Measurements from ENCODE around the gene TNFAIP8.

Gene TNFAIP8

DNA sequence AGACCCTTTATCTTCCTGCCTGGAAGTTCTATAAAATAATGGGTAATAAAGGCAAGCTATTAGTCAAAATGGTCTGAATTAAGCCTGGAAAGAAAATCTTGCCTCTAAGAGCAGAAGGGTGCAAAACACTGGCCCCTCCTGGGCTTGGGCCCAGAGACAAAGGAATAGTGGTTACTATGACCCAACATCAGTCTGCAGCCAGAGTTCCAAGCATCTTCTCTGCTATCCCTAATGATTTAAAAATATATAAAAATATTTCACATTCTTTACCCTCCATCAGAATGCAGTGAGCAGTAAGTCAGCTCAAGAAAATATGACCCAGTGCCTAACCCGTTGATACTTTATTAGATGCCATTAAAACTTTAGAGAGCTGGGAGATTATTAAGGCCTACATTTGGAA, 14.7 kb downstream of the TNFAIP8 start:
- no peak for DNase-seq (ENCODE audit: low read depth)

DNA sequence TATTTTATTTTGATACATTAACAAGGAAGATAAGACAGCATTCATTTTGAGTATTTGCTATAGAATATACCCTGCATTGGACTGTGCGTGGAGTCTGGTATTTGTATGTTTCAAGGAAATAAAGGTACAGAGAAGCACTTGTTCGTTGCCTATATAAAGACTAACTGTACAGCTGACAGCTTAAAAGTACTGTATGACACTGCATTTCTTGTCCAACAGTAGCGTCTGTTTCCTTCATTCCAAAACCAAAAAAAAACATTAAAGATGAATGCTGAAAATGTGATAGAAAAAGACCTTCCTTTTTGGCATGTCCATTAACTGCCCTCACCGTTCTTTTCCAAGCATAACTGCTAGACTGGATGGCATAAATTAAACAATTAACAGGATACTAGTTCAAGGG, 15.3 kb downstream of the TNFAIP8 start:
- no peak for DNase-seq (ENCODE audit: low read depth)

DNA sequence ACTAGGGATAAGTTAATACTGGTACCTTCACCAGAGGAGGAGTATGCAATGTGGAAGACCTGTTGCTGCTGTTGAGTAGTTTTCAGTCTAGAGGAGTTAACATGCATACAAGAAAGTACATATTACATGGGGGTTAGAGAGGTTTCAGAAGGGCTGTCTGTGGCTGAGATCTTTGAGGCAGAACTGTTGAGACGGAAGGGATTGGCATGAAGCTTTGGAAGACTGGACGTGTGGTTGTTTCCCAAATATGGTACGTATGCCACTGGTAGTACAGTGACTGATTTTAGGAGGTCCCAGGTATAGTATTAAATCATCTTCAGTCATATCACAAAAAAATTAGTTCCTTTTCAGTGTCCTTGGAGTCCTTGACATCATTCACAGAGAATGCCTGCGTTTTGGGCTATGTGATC, 17.6 kb downstream of the TNFAIP8 start:
- DNase-seq (ENCODE audit: low read depth) = no peak

DNA sequence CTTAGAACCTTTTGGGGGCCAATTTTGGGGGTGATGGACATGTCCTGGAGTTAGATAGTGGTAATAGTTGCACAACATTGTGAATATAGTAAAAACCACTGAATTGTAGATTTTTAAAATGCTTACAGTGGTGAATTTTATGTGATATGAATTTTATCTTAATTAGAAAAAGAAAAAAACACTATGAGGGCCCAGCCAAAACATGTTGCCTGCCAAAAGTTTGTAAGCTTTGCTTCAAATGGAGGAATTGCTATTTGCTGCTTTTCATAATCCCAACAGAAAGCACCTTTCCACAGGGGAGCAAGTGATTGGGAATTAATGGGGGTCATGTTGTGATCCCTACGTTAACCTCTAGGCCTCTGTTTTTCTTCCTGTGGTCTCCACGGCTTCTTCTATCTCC, 19.1 kb downstream of the TNFAIP8 start:
- DNase-seq (ENCODE audit: low read depth) = no peak

DNA sequence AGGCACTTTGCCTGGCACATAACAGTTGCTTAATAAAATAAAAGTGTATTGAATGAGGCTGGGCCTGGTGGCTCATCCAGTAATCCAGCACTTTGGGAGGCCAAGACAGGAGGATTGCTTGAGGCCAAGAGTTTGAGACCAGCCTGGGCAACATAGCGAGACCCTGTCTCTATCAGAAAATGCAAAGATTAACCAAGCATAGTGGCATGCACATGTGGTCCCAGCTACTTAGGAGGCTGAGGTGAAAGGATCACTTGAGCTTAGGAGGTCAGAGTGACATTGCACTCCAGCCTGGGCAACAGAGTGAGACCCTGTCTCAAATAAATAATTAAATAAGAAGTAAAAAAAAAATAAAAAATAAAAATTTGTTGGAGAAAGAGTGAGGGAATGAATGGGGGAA, 21.2 kb downstream of the TNFAIP8 start:
- no peak for DNase-seq (ENCODE audit: low read depth)

DNA sequence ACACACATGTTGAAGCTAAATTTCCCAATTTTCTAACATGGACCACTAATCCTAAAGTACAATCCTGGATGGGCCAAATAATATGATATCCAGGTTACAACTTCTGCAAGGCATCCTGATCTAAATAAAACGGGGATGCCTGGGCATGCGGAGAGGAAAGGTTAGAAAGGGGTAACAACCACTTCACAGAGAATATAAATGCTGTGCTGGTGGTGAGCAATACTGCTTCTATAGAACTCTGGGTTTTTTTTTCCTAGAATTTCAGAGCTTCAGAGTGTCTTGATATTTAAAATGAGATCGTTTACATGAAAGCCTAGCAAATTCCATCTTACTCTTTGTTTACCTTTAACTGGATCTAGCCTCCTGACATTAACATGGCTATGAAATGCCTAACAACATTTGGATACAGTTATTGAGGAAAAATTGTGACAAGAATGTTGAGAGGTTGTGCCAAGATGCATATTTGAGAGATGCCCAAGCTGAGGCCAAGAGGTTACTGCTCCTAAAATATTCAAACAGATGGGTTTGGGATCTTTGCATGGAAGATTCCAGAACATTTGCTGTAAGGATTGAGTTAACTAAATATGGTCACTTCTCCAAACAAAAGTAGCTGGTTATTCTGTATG, 22.4 kb downstream of the TNFAIP8 start:
- peak; percentile 65 for DNase-seq (ENCODE audit: low read depth)

DNA sequence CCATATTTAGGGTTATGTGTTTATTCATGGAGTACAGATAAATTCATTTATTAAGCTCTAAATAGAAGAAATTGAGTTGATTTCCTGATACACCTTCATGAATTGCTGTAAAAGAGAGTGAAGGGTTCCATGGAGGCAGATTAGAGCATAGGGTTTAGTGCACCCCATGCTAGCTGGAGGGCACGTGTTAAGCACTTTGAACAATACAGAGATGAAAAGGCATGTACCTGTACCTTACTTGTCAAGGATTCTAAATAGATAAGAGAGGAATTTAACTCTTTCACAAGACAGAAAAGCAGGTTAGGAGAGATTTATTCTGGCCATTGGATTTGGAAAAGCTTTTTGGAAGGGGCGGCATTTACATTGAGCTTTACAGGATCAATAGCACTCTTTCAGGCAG, 23.3 kb downstream of the TNFAIP8 start:
- no peak for DNase-seq (ENCODE audit: low read depth)

DNA sequence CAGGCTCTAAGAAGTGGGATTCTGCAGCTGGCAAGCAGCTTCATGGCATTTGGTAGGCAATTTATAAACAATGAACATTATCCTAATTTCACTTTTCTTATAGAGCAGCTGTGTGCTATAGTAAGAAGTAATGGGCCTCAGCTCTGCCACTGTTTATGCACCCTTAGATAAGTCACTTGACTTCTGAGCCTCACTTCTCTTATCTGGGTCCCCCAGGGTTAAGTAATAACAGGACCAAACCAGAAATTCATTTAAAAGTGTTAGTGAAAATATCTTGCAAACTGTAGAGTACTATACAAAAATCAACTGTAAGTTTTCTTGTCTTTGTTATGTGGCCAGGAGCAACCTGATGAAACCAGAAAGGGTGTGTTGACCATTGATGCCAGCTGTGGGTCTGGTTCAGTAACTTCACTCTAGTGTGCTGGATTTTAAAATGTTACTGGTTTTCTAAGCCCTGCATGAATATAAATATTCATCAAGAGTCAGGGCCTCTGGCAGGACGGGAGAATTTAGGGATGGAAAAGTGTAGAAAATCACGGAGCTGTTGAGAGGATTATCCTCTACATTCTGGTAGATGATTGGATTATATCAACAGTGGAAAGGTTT, 24.2 kb downstream of the TNFAIP8 start:
- DNase-seq (ENCODE audit: low read depth) = no peak

DNA sequence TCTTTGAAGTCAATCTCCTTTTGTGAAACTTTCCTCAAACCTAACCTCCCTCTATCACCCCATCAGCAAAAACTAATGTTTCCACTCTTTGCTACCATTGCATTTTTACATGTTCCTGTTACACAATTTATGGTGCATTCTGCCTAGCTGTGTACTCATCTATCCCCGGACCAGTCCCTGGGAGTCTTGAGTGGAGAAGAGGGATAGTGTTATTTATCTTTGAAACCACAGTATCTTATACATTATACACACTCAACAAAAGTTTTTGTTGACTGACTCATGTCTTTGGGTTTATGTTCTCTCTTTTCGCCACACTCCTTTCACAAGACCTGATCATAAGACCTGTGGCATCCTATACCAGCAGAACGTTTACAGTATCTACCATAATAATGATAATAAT, 26.4 kb downstream of the TNFAIP8 start:
- DNase-seq (ENCODE audit: low read depth) = no peak

DNA sequence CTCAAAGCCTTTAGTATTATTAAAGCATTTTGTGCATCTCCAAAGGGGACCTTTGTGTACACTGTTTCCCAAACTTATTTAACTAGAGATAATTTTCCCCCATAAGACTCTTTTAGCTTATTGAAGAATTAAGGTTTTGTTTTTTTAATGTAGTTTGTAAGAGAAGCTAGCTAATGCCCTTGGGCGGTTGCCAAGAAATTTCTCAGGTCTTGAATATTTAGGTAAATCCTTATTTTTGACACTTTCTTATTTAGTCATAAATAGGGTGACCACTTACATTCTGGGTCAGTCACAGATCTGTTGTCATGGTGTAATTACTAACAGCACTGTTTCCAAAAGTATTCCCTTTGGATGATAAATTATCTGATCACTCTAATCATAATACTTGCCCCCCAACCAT, 27.2 kb downstream of the TNFAIP8 start:
- no peak for DNase-seq (ENCODE audit: low read depth)

DNA sequence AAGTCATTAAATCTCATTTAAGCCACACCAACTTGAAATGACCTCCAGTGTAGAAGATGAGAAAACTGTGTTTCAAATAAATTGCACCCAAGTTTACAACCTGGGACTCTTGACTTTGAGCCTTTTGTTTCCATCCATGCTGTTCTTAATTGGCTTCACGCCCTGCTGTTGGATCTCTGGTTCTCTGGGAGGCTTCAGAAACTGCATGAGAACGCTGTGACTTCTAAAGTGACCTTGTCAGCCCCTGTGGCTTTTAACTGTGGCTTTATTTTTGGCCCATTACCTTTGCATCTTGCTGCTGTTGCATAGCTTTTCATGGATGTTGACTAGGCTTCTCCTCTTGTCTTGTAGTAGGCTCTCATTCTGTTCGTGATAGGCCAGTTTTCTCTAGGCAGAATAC, 29.3 kb downstream of the TNFAIP8 start:
- DNase-seq (ENCODE audit: low read depth) = no peak

DNA sequence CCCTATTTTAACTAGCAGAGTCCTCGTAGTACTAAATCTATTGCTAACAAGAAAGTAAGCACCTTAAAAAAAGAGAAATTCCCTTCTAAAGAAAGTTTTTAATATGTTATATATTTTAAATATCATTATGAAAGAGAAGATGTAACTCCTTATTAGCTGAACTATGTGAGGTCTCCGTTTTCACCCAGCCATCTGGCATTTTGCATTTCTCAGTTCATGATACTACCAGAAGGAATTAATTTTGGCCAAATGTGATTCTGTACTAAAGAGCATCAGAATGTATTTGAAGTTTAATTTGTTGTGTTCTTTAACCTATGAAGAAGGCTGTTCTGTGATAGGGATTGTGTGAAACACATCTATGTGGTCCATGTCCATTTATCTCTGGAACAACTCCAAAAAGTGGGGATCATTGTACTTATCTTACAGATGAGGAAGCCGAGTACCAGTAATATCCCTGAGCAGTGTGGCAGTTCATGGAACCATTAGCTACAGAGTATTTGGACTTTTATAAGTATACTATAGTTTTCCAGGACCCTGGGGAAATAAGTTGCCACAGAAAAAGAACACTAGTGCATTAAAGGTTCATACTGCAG, 29.8 kb downstream of the TNFAIP8 start:
- DNase-seq (ENCODE audit: low read depth) = no peak

DNA sequence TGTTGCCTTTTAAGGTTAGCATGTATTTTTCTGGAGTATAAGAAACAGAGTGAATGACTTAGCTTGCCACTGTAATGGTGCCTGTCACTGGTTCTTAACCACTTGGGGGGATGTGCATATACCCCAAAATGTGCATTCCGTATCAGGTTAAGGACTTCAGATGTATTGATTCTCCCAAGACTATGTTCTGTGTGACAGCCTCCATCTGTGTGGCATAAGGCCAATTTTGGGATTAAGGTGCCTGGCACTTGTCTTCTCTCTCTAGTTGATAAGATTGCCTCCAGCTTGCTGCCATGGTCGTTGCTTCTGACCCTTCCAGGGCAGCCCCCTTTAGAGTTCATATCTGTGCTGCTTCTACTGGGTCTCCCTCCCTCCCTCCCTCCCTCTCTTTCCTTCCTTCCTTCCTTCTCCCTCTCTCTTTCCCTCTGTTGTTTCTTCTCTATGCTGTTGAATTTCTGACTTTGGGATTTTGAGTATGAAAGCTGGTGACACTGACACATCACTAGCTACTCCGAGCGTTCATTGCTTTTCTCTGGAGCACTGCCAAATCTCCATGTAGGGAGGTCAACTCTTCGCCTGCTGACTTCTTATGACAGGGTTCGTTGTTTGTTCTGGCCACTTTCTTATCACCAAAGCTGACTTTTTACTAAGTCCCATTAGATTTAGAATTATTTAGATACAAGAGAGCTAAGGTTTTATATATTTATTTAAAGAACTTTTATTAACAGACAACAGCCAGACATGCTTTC, 31.0 kb downstream of the TNFAIP8 start:
- DNase-seq (ENCODE audit: low read depth) = no peak

DNA sequence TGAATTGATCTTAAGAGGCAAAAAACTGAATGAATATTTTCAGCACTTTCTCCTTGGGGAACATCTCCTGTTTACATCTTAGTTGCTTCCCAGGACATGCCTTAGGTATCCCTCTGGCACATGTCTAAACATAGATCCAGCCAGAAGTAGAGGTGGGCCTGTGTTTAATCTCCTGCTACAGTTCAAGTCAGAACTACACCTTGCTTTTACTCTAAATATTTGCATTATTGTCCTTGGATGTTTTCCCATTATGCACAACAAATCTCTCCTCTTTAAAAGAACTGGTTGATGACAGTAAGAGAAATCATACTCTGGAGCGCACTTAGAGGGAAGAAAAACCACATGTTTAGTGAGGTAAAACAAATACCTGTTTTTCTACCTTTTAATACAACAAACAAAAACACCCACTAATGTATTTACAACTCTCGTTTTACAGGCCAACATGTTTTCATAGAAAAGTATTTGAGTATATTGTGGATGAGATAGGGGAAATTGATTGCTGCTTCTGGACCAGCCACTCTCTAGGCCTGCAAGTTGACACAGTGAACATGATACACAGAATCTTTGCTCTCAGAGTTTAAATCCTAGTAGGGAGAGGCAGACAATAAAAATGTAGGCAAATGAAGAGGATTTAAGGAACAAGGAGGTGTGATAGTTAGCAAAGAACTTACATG, 32.3 kb downstream of the TNFAIP8 start:
- no peak for DNase-seq (ENCODE audit: low read depth)

DNA sequence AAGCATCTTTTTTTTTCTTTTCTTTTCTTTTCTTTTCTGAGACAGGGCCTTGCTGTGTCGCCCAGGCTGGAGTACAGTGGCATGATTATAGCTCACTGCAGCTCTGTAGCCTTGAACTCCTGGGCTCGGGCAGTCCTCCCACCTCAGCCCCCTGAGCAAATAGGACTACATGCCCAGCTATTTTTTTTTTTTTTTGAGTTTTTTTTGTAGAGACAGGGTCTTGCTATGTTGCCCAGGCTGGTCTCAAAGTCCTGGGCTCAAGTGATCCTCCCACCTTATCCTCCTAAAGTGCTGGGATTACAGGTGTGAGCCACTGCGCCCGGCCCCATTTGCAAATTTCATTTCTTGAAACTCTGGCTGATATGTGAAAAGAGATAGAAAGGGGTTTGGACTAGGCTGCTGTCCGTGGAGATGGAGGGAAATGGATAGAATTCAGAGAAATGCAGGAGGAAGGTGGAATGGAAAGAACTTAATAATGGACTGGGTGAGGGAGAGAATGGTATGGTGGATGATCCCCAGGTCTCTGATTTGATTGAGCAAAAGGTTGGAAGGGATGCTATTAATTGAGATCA, 32.9 kb downstream of the TNFAIP8 start:
- no peak for DNase-seq (ENCODE audit: low read depth)

DNA sequence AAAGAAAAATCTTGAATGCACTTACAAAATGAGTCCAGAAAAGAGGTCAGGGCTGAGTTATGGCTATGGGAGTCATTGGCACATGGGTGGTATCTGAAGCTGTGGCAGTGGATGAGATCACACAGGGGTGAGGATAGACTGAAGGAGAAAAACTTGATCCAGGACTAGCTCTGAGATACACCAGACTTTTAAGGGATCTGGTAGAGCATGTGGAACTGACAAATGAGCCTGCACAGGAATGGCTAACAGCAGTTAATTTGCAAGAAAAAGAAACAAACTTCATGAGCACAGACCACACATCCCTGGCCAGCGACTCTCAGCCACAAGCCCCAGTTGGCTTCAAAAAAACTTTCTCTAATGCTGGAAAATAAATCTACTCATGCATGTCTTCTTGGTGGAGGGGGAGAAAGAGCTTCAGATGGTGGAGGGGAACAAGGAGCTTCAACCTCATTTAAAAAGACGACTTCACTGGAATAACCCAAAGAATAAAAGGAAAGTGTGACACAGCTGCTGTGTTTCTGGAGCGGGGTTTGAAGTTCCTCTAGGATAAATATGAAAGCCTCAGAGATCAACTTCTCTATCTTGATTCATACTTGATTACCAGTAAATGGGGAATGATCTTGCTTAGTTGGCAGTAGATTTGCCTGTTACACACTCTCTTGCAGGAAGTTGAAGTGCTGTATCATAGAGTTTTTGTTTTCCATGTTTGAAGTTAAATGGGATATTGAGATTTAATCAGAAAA, 33.6 kb downstream of the TNFAIP8 start:
- DNase-seq (ENCODE audit: low read depth) = no peak

DNA sequence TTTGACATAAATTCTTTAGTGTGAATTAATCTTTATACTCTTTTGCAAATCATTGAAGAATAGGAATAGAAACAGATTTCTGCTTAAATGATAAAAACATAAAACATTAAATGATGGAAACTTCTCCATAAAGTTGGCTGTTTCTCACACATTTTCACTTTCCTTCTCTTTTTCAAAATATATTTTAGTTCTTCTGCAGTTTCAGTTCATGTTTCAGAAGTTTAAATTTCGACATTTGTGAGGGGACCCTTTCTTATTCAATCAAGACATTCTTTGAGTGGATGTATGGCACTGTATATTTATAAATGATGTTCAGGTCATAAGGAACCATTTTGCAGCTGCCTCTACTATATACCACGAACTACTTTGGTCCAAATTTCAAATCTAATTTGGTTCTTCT, 34.6 kb downstream of the TNFAIP8 start:
- no peak for DNase-seq (ENCODE audit: low read depth)

DNA sequence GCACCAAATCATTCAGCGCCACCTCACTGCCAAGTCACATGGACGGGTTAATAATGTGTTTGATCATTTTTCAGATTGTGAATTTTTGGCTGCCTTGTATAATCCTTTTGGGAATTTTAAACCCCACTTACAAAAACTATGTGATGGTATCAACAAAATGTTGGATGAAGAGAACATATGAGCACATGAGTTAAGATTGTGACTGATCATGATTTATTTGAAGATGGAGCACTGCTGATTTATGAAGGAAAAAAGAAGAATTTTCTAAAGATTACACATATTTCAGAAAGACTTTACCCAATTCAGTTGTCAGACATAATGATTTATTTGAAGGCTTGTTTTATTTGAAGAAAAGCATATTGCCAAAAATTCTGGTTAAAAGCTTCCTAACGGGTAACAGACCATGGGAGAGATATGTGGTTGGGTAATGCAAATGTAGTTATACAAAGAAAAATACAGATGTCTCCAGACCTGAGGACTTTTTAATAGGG, 37.4 kb downstream of the TNFAIP8 start:
- peak; percentile 62 for DNase-seq (ENCODE audit: low read depth)

DNA sequence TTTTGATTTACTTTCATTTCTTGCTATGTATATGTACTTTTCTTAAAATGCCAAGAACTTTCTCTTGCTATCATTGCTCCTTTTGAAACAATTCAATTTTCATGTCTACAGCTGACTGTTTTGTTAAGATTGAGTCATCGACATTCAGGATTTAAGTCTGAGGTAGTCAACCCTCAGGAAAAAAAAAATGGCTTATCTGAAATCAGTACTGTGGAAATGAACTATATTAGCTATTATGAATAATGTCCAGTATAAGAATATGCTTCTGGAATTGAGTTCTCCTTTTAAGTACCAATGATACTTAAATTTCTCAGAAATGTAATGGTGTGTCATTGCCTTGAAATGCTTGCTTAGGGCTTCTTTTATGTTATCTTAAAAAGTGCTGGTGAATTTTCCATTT, 37.9 kb downstream of the TNFAIP8 start:
- no peak for DNase-seq (ENCODE audit: low read depth)

DNA sequence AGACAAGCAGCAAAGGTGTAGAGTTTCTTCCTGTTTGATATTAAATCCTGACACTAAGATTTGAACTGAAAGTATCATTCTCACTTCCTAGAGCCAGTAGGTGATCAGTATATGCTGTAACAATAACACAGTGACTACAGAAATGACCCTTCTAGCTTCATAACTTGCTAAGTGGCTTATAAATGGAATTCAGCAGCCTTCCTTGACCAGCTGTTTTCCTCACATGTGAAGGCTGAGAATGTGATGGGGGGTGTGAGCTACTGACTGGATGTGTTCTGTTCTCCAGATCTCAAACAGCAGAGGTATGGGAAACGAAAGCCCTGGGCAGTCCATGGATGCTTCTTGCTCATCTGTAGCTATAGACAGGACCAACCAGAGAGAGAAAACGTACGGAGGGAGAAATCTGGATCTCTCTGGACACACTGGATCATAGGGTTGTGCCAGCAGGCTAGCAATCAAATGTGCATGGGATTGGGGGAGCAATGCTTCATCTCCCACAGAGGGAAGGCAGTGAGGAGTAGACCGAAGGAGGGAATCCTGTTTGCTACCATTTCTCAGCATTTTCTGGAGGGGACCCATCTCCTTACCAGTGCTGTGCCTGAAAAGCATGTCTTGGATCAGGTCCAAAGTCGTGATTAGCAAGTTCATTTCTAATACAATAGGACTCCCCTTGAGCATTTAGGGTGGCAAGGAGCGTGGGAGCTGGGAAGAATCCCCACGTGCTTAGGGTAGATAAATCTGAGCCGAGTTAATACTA, 39.4 kb downstream of the TNFAIP8 start:
- DNase-seq (ENCODE audit: low read depth) = no peak
